Left forelimb (tissue), 1 donor: ENCODE measurements around the gene FEV.

Experiments used
- DNase-seq: peaks from one replicate; pipeline ENCODE4 v3.0.0-alpha.2; 2018; ENCODE audit warnings: low spot score

FEV gene

GRCh38 chr2:218993345-218994315, 8.6 kb upstream of the FEV start, which contains the start of gene CRYBA2:
CRYBA2 (minus strand) TSS chr2:218993422; CDS start chr2:218993176, 246 bp downstream.
- no peak for DNase-seq

GRCh38 chr2:218992703-218993344, 7.8 kb upstream of the FEV start:
- DNase-seq, result no peak

GRCh38 chr2:218992196-218992595, 7.2 kb upstream of the FEV start:
- DNase-seq, result no peak

DNA sequence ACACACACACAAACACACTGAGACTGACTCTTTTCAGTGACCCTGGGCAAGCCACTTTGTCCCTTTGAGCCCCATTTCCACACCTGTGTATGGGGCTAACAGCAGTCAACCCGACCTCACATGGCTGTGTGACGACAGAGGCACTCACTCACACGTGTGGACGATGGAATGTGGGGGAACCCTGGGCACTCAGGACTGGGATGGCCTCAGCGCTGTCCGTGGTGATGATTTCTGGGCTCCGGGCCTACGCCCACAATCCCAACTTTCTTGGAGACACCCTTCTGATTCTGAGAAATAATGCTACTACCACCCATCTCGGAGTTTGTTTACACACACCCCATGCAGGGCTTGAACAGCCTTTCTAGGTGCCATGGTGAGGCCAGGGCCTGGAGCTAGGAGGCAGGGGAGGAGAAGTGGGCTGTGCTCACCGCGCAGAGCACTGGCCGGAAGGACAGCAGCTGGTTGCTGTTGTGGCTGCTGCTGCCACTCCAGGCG, 6.7 kb upstream of the FEV start:
- no peak for DNase-seq

DNA sequence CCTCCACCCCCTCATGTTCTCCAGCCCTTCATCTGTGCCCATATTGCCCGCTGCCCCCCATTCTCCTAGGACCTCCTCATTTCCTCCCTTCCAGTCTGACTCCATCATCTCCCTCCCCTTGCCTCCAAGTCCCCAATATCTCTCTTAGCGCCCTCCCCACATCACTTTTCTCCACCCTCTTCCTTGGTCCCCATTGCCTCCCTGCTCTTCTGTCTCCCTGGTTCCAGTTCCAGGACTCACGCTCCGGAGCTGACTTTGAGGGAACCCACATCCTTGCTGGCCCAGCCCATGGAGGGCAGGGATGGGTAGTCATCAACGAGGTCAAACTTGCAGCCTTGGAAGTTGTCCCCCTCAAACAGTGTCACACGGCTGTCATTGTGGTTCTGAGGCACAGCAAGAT, 5.6 kb upstream of the FEV start:
- DNase-seq, result no peak

DNA sequence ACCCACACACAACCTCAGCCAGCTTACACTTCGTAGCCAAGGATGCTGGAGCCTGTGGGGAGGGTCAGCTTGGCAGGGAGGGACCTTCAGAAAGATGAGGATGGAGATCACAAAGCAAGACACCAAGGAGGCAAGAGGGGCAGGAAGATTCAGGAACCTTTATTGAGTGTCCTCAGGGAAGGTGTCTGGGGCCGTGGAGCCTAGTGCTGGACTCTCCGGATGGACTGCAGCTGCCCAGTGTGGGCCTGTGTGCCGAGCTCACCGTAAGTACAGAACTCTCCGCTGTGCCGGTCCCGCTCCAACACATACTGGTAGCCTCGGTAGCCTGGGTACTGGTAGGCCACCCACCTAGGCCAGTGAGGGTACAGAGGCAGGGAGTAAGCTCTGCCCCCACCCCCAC, 5.1 kb upstream of the FEV start:
- no peak for DNase-seq

DNA sequence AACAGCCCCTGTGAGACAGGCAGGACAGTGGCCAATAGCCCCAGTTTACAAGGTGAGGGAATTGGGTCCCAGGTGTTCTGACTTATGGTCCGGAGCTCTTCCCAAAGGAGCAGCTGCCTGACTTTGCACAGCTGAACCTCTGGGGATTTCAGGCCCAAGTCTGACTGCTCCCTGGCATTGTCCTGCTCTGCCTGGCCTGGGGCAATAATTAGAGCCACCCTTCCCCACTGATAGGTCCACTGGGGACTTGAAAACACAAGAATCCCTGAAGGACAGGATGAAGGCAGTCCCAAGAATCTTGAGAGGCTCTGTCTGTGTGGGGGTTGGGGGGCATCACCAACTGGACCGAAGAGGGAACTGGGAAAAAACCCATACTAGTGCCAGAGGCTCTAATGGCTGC, 3.7 kb upstream of the FEV start:
- no peak for DNase-seq

- DNase-seq, result no peak
These were observed 3.2 kb upstream of the FEV start for GRCh38 chr2:218988164-218988563.

DNA sequence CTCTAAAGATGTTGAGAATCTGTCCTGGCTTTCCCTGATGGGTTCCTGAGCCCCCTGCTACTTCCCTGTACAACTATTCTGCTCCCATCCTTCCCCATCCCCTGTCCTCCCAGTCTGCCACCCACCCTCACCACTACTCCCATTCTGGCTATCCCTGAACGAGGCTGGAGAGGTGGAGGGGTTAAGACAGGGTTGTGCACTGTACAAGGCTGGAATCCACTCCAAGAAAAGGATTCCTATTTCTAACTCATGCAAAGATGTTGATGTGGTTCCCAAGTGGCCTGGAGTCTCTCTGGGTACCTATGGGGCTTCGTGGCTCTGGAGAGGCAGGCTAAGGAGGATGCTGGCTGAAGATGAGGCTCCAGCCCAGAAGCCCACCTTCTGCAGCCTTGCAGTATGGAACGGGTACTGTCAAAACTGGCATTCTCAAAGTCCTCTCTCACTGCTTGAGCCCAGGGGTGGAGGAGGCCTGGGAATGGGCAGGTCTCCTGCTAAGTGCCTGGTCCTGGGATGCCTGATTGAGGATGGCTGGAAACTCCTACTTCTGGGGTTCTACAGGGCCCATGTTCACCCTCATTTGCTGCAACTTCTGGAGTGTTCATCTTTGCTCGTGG, 1.3 kb upstream of the FEV start:
- no peak for DNase-seq

DNA sequence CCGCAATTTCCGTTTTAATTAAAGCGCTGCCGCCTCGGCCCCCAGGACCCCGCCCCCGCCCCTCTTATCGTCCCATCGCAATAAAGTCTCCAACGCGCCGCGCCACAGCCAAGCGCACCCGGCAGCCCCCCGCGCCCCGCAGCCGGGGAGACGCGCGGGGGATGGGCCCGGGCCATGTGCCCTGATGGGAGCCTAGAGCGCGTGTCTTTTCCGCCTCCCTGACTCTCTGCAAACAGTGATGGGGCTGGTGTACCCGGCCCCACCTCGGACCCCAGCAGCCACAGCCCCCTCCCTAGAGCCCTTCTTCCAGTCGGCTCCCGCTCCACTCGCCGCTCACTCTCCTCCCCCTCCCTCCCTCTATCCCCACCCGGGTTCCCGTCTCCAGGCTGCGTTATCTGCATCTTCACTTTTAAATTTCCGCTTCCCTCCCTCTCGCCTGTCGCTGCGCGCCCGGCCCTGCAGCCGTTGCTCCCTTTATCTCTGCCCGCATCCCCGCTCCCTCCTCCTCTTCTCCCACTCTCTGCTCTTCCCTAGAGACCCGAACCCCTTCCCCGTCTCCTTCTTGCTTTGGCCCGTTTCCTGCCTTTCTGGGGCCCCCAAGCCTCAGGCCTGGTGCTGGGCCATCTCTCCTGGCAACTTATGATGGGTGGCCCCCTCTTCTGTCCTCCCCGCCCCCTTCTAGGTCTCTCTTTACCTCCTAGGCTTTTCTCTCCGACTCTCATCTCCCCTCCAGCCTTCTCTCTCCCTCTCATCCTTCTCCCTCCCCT, 524 bp upstream of the FEV start:
- DNase-seq, result no peak

- no peak for DNase-seq
These were observed 554 bp downstream of the FEV start for GRCh38 chr2:218984239-218985020.

DNA sequence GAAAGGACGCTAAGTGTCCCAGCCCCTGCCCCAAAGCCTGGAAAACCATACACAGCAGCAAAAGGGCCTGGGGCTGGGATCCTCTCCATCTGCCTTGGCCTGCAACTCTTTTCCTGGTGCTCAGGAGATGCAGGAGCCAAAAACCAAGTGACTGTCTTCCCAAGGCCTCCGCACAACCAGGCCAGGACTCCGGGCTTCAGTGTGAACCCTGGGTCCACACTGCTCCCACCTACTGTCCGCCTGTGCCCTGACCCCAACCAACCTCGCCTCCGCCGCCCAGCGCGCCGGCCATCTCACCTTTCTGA, 1.1 kb downstream of the FEV start:
- DNase-seq, result no peak

GRCh38 chr2:218983263-218983933, 1.6 kb downstream of the FEV start:
- DNase-seq, result no peak

DNA sequence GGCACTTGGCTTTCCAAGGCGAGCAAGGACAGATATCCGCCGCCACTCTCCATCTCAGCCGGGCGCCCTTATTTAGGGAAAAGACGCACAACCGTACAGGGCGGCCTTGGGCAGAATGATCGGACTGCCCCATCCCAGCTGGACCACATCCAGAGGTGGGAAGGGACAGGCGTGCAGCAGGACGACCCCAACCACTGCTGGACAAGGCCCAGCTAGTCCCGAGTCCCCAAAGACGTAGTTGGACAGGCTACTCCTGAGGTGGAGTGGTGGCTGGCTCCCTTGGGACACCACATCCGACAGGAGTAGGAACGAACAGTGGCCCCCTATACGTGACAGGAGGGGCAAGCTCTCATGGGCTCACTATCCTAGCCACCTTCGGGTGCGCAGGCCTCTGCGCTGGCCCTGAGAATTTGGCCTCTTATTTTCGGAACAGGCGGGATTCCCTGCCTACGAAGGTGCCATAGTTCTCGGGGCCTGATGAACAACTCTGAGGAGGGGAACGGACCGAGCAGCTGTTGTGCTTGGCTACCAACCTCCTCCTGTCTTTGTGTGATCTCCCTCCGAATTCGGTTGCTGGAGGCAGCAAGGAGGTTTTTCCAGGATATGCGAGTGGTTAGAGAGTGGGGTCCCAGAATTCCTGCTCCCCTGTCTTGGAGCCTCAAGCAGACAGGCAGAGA, 2.3 kb downstream of the FEV start:
- DNase-seq, result no peak

GRCh38 chr2:218981881-218982585, 3.0 kb downstream of the FEV start:
- no peak for DNase-seq

- no peak for DNase-seq
These were observed 3.5 kb downstream of the FEV start for GRCh38 chr2:218981390-218981880.

DNA sequence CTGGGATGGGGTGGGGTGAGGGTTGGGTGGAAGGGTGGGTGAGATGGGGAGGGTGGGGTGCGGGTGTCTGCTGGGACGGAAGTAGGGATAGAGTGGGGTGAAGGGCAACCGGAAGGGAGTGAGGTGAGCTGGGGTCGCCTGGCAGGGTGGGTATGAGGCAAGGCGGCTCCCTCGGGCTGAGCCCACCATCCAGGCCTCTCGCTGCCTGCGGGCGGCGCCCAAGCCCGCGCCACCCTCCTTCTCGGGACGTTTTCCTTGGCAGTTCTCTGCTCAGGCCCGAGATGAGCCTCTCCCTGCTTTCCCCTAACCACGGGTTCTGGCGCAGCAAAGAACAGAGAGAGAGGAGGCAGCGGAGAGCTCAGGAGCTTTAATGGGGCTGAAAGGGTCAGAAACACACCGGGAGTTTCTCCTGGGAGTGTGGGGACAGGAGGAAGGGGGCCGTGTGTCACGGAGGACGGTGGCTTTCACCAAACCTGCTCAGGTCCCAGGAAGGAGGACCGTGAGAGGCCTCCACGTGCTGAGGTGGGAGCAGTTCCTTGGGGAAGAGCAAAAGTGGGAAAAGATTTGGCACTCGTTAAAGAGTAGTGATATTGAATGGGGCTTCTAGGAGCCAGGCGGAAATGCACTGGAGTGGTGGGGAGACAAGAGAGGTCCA, 4.1 kb downstream of the FEV start:
- DNase-seq, result no peak

GRCh38 chr2:218979846-218980734, 4.9 kb downstream of the FEV start:
- DNase-seq, result peak; percentile 79
